ENCODE data around the gene MCM5.
"Not testable (repeated sequence)": the region's sequence is repeated elsewhere in the genome, so short reads cannot be mapped to it uniquely, and the experiment has no call there.

The MCM5 gene

GRCh38 chr22:35379146-35379993 is 20.6 kb upstream of the MCM5 start:
- FAIRE-seq: no peak

GRCh38 chr22:35380013-35380412 is 19.9 kb upstream of the MCM5 start:
- FAIRE-seq: no peak

- no peak for FAIRE-seq
Observed at GRCh38 chr22:35380537-35381423, 19.2 kb upstream of the MCM5 start, which contains the start of gene HMOX1. TSS of gene HMOX1 (plus strand) at chr22:35381096. CDS start at chr22:35381174, 78 bp downstream.

GRCh38 chr22:35381424-35382009 is 18.4 kb upstream of the MCM5 start:
- FAIRE-seq: no peak

GRCh38 chr22:35383679-35384071 is 16.3 kb upstream of the MCM5 start:
- FAIRE-seq: no peak

- no peak for FAIRE-seq
Observed at GRCh38 chr22:35384527-35384926, 15.4 kb upstream of the MCM5 start.

- no peak for FAIRE-seq
Observed at GRCh38 chr22:35384975-35385588, 14.9 kb upstream of the MCM5 start.

GRCh38 chr22:35386670-35387288 is 13.2 kb upstream of the MCM5 start:
- no peak for FAIRE-seq

GRCh38 chr22:35390933-35391332 is 9.0 kb upstream of the MCM5 start:
- no peak for FAIRE-seq

GRCh38 chr22:35392357-35392756 is 7.6 kb upstream of the MCM5 start:
- no peak for FAIRE-seq

- FAIRE-seq: no peak
Observed at GRCh38 chr22:35393116-35394010, 6.6 kb upstream of the MCM5 start.

- no peak for FAIRE-seq
Observed at GRCh38 chr22:35394011-35394312, 6.0 kb upstream of the MCM5 start.

GRCh38 chr22:35394810-35395563 is 5.0 kb upstream of the MCM5 start:
- FAIRE-seq: no peak

- FAIRE-seq: not testable (repeated sequence)
Observed at GRCh38 chr22:35396622-35397021, 3.3 kb upstream of the MCM5 start.

GRCh38 chr22:35397095-35397904 is 2.6 kb upstream of the MCM5 start:
- no peak for FAIRE-seq

- no peak for FAIRE-seq
Observed at GRCh38 chr22:35398591-35398973, 1.4 kb upstream of the MCM5 start.

GRCh38 chr22:35399114-35399677 is 744 bp upstream of the MCM5 start:
- no peak for FAIRE-seq

- no peak for FAIRE-seq
Observed at GRCh38 chr22:35400501-35400790, 506 bp downstream of the MCM5 start.

GRCh38 chr22:35401863-35402262 is 1.9 kb downstream of the MCM5 start:
- FAIRE-seq: no peak

- no peak for FAIRE-seq
Observed at GRCh38 chr22:35403356-35403755, 3.4 kb downstream of the MCM5 start.
